Central memory CD4-positive, alpha-beta T cell (primary cell): Measurements from ENCODE around the gene DRICH1.
"Not testable (repeated sequence)": the region's sequence is repeated elsewhere in the genome, so short reads cannot be mapped to it uniquely, and the experiment has no call there.

Experiments
- DNase-seq: peaks from one replicate; pipeline ENCODE4 v3.0.0; 2022

The DRICH1 gene

DNA sequence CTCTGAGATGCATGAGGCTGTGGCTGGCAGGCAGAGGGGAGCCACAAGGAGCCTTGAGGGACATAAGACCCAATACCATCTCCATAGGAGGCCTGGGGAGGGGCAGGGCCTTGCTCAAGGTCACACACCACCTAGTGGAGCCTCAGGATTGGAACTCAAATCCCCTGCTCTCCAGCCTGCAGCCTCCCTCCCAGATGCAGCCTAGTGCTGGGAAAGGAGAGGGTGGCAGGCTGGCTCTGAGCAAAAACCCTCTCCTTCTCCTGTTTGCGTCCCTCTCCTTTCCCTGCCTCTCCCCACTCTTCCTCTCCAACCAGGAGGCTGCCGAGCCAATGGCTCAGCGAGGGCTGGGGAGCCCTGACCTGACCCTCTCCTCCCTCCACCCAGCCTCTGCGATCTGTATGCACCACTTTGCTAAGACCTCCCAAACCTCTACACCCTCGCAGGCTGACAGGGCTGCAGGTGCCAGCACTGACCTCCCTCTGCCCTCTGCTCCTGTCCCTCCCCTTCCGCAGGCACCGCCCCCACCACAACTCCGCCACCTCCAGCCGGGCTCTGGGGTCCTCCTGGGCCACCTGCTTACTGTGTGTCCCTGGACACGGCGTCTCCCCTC lies 66.7 kb downstream of the DRICH1 start:
- no peak for DNase-seq

DNA sequence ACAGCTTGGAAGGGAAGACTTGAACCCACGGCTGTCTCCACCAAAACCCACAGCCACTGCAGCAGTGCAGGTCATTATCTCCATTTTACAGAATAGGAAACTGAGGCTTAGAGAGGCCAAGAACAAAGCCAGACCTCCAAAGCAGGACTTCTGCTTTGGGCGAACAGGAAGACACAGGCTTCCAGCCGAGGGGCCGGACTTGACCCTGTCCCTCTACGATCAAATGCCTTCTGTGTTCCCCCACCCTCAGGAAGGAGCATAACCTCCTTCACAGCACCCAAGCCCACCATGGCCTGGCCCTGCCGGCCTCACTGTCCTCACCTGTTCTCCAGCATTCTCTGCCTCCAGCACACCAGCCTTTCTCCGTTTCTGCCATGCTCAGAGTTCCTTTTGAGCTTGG lies 67.8 kb downstream of the DRICH1 start:
- no peak for DNase-seq

GRCh38 chr22:23563111-23563510 lies 69.0 kb downstream of the DRICH1 start:
- no peak for DNase-seq

DNA sequence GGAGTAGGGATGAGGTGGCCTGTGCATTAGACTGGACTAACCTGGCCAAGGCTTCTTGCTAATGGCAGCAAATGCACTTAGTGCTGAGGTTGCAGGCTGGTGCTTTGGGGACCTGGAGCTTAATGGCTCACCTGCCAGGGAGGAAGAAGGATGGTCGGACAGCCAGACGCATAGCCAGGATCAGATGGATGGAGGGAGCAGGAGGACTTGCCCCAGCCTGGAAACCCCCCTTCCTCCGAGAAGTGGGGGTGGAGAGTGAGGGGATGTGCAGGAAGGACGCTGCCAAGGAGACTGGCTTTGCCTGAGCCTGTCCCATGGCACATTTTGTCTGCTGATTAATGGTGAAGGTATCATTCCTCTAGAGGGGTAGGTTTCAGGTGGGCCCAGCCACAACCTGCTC lies 69.9 kb downstream of the DRICH1 start:
- no peak for DNase-seq

DNA sequence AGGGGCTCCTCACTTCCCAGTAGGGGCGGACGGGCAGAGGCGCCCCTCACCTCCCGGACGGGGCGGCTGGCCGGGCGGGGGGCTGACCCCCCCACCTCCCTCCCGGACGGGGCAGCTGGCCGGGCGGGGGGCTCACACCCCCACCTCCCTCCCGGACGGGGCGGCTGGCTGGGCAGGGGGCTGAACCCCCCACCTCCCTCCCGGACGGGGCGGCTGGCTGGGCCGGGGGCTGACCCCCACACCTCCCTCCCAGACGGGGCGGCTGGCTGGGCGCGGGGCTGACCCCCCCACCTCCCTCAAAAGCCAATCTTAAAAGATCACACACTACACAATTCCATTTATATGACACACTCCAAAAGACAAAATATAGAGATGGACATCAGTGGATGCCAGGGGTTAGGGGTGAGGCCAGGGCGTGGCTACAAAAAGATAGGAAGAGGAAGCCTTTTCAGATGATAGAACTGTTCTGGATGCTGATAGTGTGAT lies 71.1 kb downstream of the DRICH1 start:
- not testable (repeated sequence) for DNase-seq

GRCh38 chr22:23560215-23560614 lies 71.9 kb downstream of the DRICH1 start:
- DNase-seq, result not testable (repeated sequence)
